Activated T-cell treated with anti-CD3 and anti-CD28 coated beads for 4 hours (primary cell): ENCODE measurements around the gene MYH1.

Source experiments
- DNase-seq: peaks from one replicate; pipeline ENCODE4 v3.0.0-alpha.2; 2020

MYH1 gene

GRCh38 chr17:10477701-10478100 lies 40.6 kb downstream of the MYH1 start:
- no peak for DNase-seq

- DNase-seq = no peak
Observed at GRCh38 chr17:10474536-10474935, 43.8 kb downstream of the MYH1 start.

- DNase-seq = no peak
Observed at GRCh38 chr17:10471858-10472257, 46.5 kb downstream of the MYH1 start.

- no peak for DNase-seq
Observed at GRCh38 chr17:10469459-10469858, 48.9 kb downstream of the MYH1 start, which contains the start of gene MYH4. Gene MYH4, minus strand, starts transcription at chr17:10469559. Its CDS starts 2,814 bp downstream, at chr17:10466745.

GRCh38 chr17:10463402-10463801 lies 54.9 kb downstream of the MYH1 start:
- no peak for DNase-seq

DNA sequence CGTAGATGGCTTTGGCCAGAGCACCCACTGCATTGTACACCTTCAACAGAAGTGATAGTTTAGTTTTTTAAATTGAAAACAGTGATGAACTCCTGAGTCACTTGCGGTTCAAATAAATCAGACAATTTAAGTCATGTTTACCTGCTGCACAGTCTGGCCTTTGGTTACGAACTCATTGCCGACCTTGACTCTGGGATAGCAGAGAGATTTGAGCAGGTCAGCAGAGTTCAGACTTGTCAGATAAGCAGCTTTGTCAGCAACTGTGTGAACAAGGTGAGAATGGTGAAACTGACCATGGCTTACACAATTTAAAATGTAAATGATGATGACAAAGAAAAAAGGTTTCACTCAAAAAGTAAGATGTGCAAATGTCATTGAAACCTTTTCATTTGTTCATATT lies 58.3 kb downstream of the MYH1 start:
- DNase-seq = no peak

DNA sequence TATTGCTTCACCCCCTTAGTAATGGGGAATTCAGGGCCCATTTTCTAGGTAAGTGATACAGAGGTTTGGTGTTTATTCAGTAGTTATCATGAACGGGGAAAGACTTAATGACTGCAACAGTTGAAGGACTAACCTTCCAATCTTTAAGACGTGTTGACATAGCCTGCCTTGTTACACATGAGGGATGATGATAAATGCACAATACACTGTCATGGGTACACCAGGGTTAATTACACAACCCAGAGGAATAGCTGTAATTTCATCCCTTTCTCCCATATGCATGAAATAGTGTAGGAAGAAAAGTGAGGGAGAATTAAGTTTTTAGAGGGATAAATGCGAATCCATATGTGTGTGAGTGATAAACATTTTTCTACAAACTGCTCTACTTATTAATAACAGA lies 59.6 kb downstream of the MYH1 start:
- DNase-seq = no peak

- DNase-seq = no peak
Observed at GRCh38 chr17:10457952-10458351, 60.4 kb downstream of the MYH1 start.

DNA sequence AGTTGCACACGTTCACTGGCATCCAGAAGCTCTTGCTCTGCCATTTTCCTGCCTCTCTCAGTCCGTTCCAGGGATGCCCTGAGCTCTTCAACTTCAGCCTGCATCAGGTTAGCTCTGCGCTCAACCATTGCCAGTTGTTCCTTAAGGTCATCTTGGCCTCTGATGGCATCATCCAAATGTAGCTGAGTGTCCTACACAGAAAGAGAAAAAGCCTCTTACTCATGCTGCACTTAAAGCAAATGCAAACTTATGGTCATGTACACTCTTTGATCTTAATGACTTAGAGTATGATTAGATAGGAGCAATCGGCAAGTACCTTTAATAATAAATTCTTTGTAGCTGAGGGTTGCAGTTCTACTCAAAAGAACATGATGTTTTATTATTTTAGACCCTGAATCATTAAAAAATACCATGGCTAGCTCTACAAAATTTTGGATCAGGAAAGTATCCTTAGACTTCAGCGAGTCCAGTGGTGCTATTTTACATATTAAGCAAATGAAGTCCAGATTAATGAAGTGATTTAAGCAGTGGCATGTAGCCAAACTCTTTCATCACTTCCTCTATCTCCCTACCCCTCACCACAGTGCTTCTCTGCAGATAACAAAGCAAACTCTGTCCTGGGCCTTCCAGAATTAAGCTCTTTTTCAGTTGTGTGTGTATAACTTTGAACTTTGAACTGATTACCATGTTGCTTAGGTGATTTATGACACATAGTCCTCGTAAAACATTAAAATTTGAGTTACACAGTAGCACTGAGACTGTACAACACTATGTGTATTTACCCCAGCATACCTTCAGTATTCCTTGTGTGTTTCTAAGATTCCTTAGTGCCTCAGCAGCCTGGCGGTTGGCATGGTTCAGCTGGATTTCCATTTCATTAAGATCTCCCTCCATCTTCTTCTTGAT lies 71.1 kb downstream of the MYH1 start:
- no peak for DNase-seq
